HG02610 (cell line): Measurements from ENCODE around the gene NOLC1.
A peak's percentile ranks its signal among the peaks of the same experiment; 100 is the strongest.

Experiments
- ATAC-seq: cut with Tn5 transposase; IDR thresholded peaks from one replicate; pipeline ENCODE4 v1.9.1; 2021; ENCODE audit warnings: mild to moderate bottlenecking, moderate library complexity; ENCODE audit not compliant: unreplicated experiment

The NOLC1 gene

GRCh38 chr10:102151774-102152544, at the start of gene NOLC1:
Gene NOLC1 (plus strand): TSS chr10:102152389. CDS start chr10:102152411, 22 bp downstream.
- ATAC-seq, result peak; percentile 87

DNA sequence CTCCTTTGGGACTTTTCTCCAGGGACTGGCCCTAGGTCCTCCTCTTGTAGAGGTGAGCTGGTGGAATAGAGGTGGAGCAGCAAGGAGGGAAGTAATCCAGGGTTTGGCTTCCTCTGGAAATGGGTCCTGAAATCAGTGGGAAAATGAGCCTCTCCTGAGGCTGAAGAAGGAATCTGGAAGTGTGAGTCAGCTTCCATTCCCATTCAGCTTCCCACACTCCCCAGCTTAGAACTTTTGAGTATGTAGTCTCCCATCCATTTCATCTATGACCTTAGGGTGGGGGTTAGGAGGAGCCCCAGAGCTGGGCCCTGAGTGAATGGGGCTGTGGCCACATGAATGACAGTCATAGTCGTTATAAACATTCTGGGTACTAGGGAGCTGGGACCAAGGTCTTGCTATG, 49.8 kb upstream of the NOLC1 start:
- ATAC-seq, result no peak

GRCh38 chr10:102106998-102107397, 45.2 kb upstream of the NOLC1 start:
- no peak for ATAC-seq

DNA sequence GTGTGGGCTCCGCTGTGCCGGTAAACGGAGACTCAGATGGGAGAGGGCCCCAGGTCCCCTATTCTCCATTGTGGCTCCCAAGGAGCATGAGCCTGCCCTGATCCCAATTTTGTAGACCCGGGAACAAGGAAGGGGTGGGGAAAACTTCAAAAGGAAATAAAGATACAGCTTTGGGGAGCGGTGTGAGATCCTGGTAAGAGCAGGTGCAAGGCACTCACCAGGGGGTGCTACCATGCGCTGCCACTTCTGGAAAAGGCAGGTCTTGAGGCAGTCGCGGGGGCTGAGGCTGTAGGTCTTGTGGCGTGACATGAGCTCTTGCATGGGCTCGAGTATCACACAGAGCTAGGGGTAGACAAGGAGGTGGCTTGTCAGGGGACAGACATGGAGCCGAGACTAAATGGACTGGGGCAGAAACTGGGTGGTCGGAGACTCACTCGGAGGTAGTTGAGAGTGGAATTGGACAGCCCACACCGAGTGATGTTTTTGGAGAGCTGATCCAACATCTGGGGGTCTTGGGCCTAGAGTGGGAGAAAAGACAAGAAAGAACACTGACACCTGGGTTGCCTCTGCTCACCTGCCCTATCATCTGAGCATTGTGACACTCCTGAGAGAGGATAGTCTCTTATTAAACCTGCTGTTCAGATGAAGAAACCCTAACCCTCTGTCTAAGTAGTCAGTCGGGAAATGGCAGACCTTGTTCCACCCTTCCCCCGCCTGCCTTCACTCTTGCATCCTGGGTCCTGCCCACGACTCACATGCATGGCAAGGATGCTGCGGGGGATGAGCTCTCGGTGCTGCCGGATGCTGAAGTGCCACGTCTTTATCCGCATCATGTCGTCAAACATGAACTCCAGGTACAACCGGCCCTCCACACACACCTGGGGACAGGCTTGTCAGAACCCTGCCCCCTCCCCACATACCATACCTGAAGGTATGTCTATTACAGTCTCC, 42.7 kb upstream of the NOLC1 start:
- ATAC-seq, result no peak

DNA sequence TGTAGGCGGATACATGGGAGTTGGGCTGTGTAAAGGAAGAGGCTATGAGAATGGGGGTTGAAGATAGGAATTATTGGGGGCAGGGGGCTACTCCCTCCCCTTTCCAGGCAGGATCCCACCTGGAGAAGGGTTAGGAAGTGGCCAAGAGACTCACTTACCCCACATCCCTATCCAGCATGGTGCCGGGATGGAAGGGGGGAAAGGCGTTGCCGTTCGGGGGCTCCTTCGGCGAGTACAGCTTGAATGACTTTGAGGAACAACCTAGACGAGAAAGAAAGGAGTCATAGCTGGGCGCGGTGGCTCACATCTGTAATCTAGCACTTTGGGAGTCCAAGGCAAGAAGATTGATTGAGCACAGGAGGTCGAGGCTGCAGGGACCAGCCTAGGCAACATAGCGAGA, 40.9 kb upstream of the NOLC1 start:
- ATAC-seq, result no peak

DNA sequence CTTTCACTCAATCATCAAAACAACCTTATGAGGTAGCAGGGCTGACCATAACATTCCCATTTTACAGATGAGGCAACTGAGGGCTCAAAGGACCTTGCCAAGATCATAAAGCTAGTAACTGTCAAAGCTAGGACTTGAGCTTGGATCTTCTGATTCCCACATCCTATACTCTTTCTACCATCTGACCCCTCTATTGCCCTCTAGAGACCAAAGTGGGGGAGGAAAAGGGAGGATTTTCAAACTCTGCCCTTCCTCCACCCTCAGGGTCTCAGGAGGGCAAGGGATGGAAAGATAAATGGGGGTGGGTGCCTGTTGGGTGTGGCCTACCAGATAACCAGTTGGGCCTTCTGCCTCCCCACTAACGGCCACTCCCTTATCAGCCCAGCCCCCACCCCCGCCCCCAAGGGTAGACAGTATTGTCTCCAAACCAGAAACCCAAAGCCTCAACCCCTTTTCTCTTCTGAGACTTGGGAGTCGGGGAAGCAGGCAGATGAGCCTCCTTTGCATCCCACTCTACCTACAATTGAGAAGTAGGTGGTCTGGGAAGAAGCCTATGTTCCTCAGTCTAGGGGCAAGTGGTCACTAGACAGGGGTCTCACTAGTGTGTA, 39.9 kb upstream of the NOLC1 start:
- no peak for ATAC-seq

DNA sequence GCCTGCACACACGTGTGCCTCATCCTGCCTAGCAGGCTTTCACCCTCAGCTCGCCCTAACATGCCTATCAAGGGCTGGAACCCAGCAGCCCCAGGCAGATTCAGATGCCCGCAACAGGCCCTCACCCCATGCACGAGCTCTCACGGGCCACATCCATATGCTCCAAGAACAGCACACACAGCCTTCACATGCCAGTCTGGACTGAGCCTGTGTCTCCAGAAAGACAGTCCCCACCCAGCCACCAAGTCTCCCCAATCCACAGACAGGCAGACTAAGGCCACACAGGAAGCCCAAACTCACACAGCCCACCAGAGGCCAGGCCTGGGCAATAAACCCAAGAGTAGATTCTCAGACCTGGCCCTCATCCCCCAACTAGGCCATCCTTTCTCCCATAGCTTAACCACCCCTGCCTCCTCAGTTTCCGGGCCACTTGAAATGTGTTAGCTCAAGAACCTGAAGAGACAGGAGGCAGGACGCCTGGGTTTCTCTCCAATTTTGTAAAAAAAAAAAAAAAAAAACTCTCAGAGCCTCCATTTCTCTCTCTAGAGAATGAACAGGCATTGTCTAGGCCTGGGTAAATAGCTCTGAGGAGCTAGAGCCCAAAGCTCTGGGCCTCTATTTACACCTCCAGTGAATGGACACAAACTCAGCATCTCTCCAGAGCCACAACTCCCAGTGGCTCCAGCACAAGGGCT, 38.8 kb upstream of the NOLC1 start:
- ATAC-seq, result no peak

DNA sequence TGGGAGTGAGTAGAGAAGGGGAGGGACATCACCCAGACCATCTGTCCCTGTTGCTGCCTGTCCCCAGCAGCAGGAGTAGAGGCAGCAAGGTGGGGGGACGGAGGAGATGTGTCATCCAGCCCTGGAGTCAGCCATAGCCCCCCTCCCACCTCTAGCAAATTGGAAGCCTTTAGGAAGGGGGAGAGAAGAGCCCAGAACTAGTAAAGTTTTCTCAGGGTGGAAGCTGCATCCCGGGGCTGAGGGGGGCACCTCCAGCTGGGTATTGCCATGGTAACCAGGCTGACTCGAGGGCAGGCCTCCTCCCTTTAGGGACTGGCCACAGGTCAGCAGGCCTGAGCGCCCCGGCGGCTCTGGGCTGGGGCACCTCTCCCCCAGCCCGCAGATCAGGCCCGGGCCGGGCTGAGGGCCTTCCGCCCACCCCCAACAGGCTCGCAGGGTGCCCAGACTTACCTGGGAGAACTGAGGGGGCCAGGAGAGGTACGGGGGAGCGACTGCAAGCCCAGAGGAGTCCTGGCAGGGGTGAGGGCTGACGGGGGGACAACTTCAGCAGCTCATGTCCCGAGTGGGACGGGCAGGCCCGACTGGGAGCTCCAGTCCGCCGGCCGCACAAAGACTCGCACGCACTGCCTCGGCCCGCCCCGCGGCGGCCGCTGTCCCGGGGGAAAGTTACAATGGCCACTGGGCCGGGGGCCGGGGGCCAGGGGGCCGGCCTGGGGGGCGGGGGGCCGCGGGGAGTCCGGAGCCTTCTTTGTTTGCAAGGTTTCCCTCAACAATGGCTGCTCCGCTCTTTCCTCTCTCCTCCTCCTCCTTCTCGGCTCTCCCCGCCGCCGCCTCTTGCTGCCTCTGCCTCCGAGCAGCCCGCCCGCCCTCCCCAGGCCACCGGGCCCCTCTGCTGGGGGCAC, 38.0 kb upstream of the NOLC1 start:
- peak; percentile 16 for ATAC-seq

DNA sequence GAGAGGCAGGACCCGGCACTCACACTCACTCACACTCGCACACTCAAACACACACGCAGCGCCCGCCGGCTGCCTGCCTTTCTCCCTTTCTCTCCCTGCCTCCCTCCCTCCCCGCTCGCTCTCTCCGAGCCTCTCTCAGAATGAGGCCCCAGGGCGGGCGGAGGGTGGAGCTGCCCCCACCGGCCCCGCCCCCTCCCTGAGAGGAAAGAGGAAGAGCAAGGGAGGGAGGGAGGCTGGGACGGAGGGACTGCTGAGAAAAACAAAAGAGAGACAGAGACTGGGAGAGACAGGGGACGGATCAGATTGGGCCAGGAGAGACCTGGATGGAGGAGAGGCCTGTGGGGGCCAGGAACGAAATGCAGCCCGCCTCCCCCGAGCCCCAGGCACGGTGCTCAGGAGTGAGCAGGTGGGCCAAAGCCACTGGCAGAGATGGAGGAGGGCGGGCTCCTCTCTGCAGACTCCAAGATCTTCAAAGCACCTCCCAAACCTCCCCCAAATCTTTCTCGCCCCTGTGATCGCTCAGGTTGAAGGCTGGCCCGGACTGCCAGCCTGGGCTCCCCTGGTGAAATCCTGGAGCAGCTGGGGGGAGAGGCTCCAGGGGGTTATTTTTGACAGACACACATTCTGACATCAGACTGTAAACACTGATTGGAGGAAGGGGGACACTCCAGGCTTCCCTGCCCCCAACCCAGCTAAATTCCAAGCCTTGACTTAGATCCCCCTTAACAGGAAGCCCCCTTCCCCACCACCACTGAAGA, 37.1 kb upstream of the NOLC1 start:
- ATAC-seq, result peak; percentile 75

DNA sequence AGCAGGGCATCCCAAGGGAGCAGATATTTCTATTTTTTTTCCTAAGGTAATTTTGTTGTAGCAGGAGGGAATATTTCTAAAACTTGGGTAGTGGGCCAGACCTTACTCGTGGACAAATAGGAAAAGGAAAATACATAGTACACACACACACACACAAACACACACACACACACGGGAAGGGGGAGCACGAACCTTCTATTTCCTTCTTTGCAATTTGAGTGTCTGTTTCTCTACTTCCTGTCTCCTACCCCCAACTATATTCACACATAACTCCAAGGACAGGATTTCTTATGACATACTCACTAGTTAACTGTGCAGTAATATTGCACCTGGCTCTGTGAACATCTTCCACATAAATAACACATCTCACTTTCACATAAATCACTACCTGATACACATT, 36.4 kb upstream of the NOLC1 start:
- ATAC-seq, result no peak

GRCh38 chr10:102116656-102117055, 35.5 kb upstream of the NOLC1 start:
- ATAC-seq, result no peak

DNA sequence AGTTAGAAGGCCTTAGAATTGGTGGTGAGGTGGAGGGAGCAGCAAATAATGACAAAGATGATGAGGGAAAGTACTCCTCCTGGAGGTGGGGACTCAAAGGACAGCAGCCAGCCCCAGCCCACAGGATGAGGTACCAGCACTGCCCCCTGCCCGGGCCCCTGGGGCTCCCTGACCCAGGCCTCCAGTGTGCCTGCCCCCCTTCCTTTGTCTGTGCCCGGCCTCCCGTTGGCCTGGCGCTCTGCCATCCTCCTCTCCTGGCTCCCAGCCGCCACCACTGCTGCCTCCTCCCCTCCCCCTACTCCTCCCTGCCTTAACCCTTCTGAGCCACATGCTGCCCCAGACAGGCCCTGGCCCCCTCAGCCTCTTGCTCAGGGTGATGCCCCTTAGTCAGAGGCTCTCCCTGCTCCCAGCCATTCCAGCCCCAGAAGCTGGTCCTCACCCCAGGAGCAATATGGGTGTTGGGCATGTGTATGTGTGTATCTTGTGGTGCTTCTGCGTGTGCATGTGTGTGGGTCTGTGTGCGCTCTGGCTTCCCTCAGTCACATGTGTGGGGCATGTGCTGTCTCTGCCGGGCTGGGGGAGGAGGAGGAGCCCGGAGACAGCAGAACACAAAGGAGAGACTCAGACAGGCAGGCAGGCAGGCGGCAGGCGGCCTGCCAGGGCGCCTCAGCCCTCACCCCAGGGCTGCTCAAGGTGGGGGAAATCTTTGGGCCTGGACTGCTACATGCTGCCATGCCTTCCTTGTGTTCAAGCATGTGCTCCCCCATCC, 34.6 kb upstream of the NOLC1 start:
- ATAC-seq, result no peak

DNA sequence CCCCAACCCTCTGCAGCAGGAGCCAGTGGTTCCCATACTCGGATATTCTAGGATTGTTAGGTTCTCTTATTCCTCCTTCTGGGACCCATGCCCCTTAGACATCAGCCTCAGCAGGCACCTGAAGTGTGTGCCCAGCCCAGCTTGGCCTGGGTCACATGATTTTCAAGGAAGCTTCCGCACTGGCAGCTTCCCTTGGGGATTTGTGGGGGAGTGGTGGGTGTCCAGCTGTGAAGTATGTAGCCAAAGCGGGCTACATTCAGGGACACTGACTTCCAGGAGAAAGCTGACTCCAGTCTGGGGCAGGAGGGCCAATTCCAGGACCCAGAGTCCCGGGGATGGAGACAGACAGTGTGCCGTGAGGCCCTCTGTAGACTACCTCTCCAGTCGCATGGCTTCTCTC, 33.3 kb upstream of the NOLC1 start:
- ATAC-seq, result no peak

DNA sequence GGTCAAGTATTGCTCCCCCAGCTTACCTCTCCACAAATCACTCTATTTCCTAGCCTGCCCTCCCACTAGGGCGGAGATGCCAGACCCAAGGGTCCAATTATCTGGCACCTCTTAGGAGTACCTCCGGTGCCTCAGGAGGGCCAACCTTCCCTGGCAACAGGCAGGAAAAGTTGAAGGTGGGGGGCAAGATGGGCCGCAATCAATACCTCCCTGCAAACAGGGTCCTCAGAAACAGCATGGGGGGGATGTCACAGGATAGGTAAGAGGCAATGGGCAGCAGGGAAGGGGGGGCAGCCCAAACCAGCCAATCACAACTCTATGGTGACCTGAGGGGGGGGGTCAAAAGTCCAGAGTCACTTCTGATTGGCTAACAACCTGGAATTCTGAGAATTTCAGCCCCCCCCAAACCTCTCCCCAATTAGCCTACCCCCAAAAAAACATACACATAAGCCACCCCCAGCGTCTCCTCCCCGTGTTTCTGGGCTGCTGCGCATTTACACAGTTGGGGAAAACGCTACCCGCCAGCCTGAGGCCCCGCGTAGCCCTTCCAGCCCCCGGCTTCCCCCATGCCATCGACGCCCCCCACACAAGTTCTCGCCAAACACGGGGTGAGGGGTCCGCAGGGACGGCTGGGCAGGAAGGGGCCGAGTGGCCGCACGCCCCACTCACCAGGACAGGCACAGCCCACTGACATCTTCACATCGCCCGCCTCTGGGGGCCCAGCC, 32.6 kb upstream of the NOLC1 start:
- no peak for ATAC-seq

DNA sequence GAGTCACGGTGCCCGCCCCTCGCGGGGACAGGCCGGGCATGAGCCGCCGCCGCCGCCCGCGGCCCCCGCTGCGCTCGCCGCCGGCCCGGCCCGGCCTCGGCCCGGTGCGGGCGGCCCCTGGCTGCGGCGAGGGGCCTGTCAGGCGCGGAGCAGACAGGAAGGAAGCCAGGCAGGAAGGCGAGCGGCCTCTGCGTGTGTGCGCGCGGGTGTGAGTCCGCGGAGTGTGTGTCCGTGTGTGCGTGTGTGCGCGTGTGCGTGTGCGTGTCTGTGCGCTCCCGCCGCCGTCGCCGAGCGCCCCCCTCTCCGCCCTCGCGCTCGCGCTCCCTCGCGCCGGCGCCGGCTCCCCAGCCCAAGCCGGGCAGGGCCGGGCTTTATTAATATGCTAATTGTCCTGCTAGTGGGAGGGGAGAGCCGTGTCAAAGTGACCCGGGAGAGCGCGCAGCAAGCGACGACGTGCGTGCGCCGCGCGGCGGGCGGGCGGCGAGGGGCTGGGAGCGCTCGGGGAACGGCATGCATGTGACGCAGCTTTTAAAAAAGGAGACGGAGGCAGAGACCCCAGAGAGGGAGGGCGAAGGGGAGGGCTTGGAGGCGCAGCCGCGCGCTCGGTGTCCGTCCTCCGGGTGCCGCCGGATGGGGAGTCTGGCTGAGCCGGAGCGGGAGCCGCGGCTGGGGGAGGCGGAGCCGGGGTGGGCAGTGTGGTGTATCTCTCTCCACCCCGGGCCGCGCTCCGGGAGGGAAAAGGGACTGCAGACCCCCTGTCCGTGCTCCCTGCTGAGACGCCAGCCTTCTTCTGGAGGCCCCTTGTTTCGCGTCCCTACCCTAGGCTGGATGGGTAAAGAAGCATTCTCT, 31.8 kb upstream of the NOLC1 start, which contains the start of gene LDB1:
Gene LDB1, minus strand, starts transcription at position 227 of the 849 bp plus-strand sequence. CDS start 258 bp downstream, outside the sequence.
- ATAC-seq, result peak; percentile 62

DNA sequence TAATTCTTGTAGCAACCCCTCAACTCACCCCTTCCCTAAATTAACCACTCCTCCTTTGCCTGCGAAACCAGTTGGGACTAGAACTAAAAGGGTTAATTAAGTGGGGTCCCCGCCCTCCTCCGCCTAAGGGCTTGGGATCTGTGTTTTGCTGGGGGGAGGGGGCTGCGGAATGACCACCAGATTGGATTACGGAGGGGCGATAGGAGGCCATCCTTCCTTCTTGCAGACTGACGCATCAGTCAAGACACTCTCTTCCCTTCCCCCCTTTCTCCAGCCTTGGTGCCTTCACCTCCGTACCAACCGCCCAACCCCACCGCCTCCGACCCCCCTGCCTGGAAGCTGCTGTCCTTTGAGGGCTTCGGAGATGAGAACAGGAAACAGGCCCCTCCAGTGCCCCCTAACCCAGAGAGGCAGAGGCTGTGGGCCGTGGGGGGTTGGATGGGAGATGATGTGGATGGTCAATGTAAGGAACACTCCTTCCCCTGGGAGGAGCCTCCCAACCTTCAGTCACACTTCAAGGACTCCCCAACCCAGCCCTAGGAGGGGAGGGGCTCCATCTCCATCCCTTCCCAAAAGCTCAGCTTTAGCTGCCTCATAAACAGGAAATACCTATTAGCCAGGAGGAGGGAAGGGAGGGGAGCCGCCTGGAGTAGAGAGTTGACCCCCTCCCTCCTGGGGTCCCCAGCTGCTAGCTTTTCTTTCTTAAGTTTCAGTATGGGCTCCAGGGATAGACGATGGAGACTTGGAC, 31.0 kb upstream of the NOLC1 start:
- no peak for ATAC-seq
